K562 (cell line): ENCODE results near the gene BAIAP2. TPM values are rescaled to one million over a fixed set of nuclear protein-coding genes. Genes with fewer than 3 reads are reported as not detected.

Source experiments
- ATAC-seq: fragments of 200-7000 bp; cut with Tn5 transposase; 3 replicates; pipeline ENCODE4 v1.9.1; 2020; ENCODE audit warnings: moderate library complexity
- BruUV-seq: library from RNA; stranded (reverse); fragments of 400-500 nt; replicated peaks from 2 replicates; lab custom pipeline; 2021; lab: Mats Ljungman, UMichigan
- CTCF ChIA-PET: fragments of 300-600 bp; formaldehyde crosslinking; extraction: SDS; loops from one replicate; lab custom pipeline; 2021; ENCODE audit warnings: low intra/inter-chr PET ratio; lab: Yijun Ruan, JAX
- POLR2A ChIA-PET: fragments of 300-600, 350-650 bp; sonication (Branson Sonifier 250); formaldehyde crosslinking; extraction: SDS; loops from one replicate; lab custom pipeline; 2021; ENCODE audit warnings: antibody characterized with exemption, inconsistent platforms; lab: Yijun Ruan, JAX
- DNase-seq, 4 experiments: peaks; one replicate each; pipeline versions ENCODE4 v3.0.0 to v3.0.0-alpha.2; 2011 to 2018; ENCODE audit warnings: low spot score in 3 of 4, mixed read lengths in 3 of 4; ENCODE audit errors: extremely low read depth in 1 of 4
- FAIRE-seq: peaks from 2 replicates; lab custom pipeline; 2011; peaks lifted over from hg19 to GRCh38; lab: Jason Lieb, UNC
- H2AFZ ChIP-seq: 2 replicates; pipeline ENCODE4 v1.6.0; 2011; ENCODE audit warnings: low read depth, low read length, control low read depth, inconsistent platforms
- H3K27ac ChIP-seq: fragments of 200-600 bp; 3 replicates; pipeline ENCODE4 v1.8.0; 2011; ENCODE audit warnings: low read depth, mild to moderate bottlenecking, control low read depth, inconsistent platforms, low read length, moderate library complexity, mixed read lengths; ENCODE audit errors: extremely low read depth
- H3K27me3 ChIP-seq, 2 experiments: fragments of 300-600 bp in 1 of 2; 2 replicates in 1 of 2; 3 replicates in 1 of 2; pipeline versions ENCODE4 v1.6.0 to v1.8.0; 2011; ENCODE audit warnings: inconsistent platforms in 2 of 2, low read length in 2 of 2, mild to moderate bottlenecking in 1 of 2, mixed read lengths in 1 of 2, moderate library complexity in 1 of 2; ENCODE audit not compliant: control insufficient read depth in 2 of 2, insufficient read depth in 2 of 2
- H3K36me3 ChIP-seq: fragments of 300-600 bp; 3 replicates; pipeline ENCODE4 v1.8.0; 2011; ENCODE audit warnings: mild to moderate bottlenecking, low read length, inconsistent platforms; ENCODE audit not compliant: control insufficient read depth, insufficient read depth
- H3K4me1 ChIP-seq, 2 experiments: fragments of 200-600 bp in 1 of 2; replicated peaks in 1 of 2; 2 replicates in 1 of 2; 3 replicates in 1 of 2; pipeline versions ENCODE4 v1.5.1 to v1.8.0; 2011; ENCODE audit warnings: inconsistent platforms in 2 of 2, low read length in 2 of 2, mild to moderate bottlenecking in 1 of 2, mixed read lengths in 1 of 2, moderate library complexity in 1 of 2; ENCODE audit not compliant: control insufficient read depth in 2 of 2, insufficient read depth in 2 of 2
- H3K4me2 ChIP-seq: 2 replicates; pipeline ENCODE4 v1.6.1; 2011; ENCODE audit warnings: low read length, control low read depth, inconsistent platforms, mixed read lengths; ENCODE audit not compliant: insufficient read depth
- H3K4me3 ChIP-seq: fragments of 200-600 bp; sonication (generic), shearing (Covaris generic); 2 replicates; pipeline ENCODE4 v1.5.1; 2016; ENCODE audit warnings: control low read depth, inconsistent platforms
- H3K79me2 ChIP-seq: fragments of 200-600 bp; 3 replicates; pipeline ENCODE4 v1.8.0; 2011; ENCODE audit warnings: low read length, inconsistent platforms; ENCODE audit not compliant: control insufficient read depth, insufficient read depth
- H3K9ac ChIP-seq, 2 experiments: 2 replicates each; pipeline versions ENCODE4 v1.6.0 to v1.6.1; 2011; ENCODE audit warnings: low read depth in 2 of 2, low read length in 2 of 2, control low read depth in 1 of 2, inconsistent platforms in 1 of 2, mild to moderate bottlenecking in 1 of 2, mixed read lengths in 1 of 2; ENCODE audit not compliant: insufficient read depth in 1 of 2
- H3K9me1 ChIP-seq: one replicate; pipeline ENCODE4 v1.6.0; 2011; ENCODE audit warnings: inconsistent platforms, mild to moderate bottlenecking, low read length, moderate library complexity; ENCODE audit not compliant: control insufficient read depth, insufficient read depth
- H3K9me3 ChIP-seq: replicated peaks from 2 replicates; pipeline ENCODE4 v1.5.1; 2011; ENCODE audit warnings: low read depth, low read length, inconsistent platforms; ENCODE audit not compliant: control insufficient read depth, insufficient read depth
- H4K20me1 ChIP-seq: replicated peaks from 2 replicates; pipeline ENCODE4 v1.6.1; 2011; ENCODE audit warnings: low read length, inconsistent platforms, mixed read lengths; ENCODE audit not compliant: control insufficient read depth, insufficient read depth
- SIRT6 ChIP-seq: IDR thresholded peaks from one replicate; pipeline ENCODE4 v1.6.1; 2012; ENCODE audit warnings: low read depth, mild to moderate bottlenecking, control low read depth, inconsistent platforms, low read length, moderate library complexity
- ZNF274 ChIP-seq: IDR thresholded peaks from 2 replicates; pipeline ENCODE4 v1.6.1; 2011; ENCODE audit warnings: low read depth, mild to moderate bottlenecking, low read length, moderate library complexity, borderline replicate concordance
- WGBS: fragments of 100-300 bp; shearing (Covaris generic); methylation state at CpG from one replicate; pipeline ENCODE4 v1.1.6; 2016; ENCODE audit warnings: low coverage, mixed read lengths; ENCODE audit not compliant: insufficient coverage; ENCODE audit errors: missing lambda C conversion rate; 5-methylcytosine and 5-hydroxymethylcytosine counted together
- in situ Hi-C: fragments of 300-500 bp; cut with MboI; formaldehyde crosslinking; loops from 4 replicates; pipeline ENCODE4 v1.15.0; 2018; ENCODE audit warnings: inconsistent platforms, mixed read lengths
- intact Hi-C: fragments of 100-400 bp; cut with micrococcal nuclease; formaldehyde crosslinking; loops from 2 replicates; pipeline ENCODE4 v1.14.2; 2022
- polyA plus RNA-seq, 8 experiments: library from polyadenylated mRNA; depleted of rRNA in 4 of 8; stranded (reverse) in 5 of 8; unstranded in 3 of 8; fragments of >200 nt; fragmentation: Nextera tagmentation in 2 of 8; fragmentation: Illumina TruSeq in 1 of 8; extraction: Ambion mirVana in 2 of 8; extraction: Trizol in 1 of 8; gene quantifications; 2 replicates each; pipeline versions ENCODE4 v1.2.1 to v1.2.3, GENCODE V29; 2011 to 2014; ENCODE audit warnings: inconsistent platforms in 1 of 8, missing spikeins in 1 of 8
- total RNA-seq, 7 experiments: library from RNA; depleted of rRNA in 6 of 7; stranded (reverse); fragments of >200 nt in 6 of 7; fragmentation: Illumina TruSeq in 2 of 7; extraction: Trizol in 2 of 7; gene quantifications; 2 replicates each; pipeline versions ENCODE4 v1.2.1 to v1.2.3, GENCODE V29; 2011 to 2021; ENCODE audit warnings: low replicate concordance in 1 of 7
- TF ChIP-seq, protein P1 (sequence below): IDR thresholded peaks from 2 replicates; pipeline ENCODE4 v1.6.1; 2014; ENCODE audit warnings: antibody characterized with exemption
- TF ChIP-seq, protein P2 (sequence below): sonication (generic); formaldehyde crosslinking; IDR thresholded peaks from 2 replicates; pipeline ENCODE4 v1.8.0; 2023; ENCODE audit warnings: missing genetic modification reagents, mild to moderate bottlenecking, borderline replicate concordance
- TF ChIP-seq, protein P3 (sequence below): sonication (generic); formaldehyde crosslinking; IDR thresholded peaks from 2 replicates; pipeline ENCODE4 v1.8.0; 2022; ENCODE audit warnings: mild to moderate bottlenecking, low read depth, missing genetic modification reagents

BAIAP2 gene
- total and polyA plus RNA-seq, 9 of the 15 experiments (the other 6 are each of a cell fraction or from before 2014, with no cell fraction given) = 2.3 to 51.6 (median 18.4) TPM

DNA sequence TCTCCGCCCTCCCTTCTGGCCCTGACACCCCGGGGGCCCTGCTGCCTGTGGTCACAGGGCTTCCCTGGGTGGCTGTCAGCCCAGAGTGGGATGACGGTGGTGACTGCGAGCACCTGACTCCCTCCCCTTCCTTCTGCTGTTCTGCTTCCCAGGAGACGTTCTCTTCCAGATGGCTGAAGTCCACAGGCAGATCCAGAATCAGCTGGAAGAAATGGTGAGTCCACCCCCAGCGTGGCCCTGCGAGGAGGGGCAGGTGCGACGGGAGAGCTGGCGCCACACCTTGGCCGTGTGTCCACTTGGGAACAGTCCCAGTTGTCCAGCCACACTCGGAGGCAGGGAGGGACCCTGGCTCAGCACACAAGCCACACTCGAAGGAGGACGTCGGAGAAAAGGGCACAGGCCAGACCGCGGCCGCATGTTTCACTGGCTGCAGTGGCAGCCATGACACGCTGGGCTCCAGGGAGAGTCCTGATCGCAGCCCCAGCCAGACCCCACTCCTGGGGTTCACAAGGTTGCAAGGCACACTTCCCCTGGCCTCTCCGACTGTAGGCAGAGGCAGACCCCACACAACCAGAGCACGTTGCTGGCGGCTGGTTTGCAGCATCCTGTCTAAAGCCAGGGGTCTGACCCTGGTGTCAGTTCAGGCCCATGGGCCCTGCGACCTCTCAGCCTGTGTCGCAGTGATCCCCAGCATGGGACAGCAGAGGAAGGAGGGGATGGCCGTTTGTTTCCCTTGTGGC, 49.9 kb downstream of the BAIAP2 start (continued):
- TF ChIP-seq, protein P1, sequence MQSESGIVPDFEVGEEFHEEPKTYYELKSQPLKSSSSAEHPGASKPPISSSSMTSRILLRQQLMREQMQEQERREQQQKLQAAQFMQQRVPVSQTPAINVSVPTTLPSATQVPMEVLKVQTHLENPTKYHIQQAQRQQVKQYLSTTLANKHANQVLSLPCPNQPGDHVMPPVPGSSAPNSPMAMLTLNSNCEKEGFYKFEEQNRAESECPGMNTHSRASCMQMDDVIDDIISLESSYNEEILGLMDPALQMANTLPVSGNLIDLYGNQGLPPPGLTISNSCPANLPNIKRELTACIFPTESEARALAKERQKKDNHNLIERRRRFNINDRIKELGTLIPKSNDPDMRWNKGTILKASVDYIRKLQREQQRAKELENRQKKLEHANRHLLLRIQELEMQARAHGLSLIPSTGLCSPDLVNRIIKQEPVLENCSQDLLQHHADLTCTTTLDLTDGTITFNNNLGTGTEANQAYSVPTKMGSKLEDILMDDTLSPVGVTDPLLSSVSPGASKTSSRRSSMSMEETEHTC = no peak

DNA sequence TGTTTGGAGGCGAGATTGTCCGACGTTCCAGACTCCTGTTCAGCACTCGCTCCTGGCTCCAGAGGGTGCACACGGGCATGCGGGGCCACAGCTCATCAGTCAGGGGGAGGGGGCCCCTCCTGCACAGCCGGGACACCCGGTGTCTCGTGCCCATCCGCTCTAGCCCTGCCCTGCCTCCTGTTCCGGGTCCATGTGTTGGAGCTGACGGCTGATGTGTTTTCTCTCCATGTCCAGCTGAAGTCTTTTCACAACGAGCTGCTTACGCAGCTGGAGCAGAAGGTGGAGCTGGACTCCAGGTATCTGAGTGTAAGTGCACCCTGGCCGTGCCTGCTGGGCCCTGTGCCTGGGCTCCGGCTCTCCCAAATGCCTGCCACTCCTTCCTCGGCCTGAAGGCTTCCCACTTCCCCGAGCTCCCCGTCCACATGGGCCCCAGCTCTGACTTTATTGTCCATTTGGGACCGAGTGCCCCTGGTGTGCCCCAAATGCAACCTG, 50.5 kb downstream of the BAIAP2 start:
- 91% methylated on average over 19 of the region's 20 CpGs for WGBS
- H3K4me3 ChIP-seq = no peak overlapping the region
- DNase-seq = no peak
- H3K4me1 ChIP-seq = peaks cover 7 to 61% of the 10 kb centered on the region in 2 experiments
- no peaks in the 10 kb centered on the region for H3K9me1 ChIP-seq
- no peaks in the 10 kb centered on the region for H3K27me3 ChIP-seq
- BruUV-seq = no TSS peak
- peaks cover 60% of the 10 kb centered on the region; the same call in 2 of the 3 replicates for H3K36me3 ChIP-seq
- in situ Hi-C loops = no loop called here
- H3K9ac ChIP-seq = no peak overlapping the region; a peak in 1 of 4 replicates
- CTCF ChIA-PET = no interaction called here
- ATAC-seq = no peak
- TF ChIP-seq, protein P2, sequence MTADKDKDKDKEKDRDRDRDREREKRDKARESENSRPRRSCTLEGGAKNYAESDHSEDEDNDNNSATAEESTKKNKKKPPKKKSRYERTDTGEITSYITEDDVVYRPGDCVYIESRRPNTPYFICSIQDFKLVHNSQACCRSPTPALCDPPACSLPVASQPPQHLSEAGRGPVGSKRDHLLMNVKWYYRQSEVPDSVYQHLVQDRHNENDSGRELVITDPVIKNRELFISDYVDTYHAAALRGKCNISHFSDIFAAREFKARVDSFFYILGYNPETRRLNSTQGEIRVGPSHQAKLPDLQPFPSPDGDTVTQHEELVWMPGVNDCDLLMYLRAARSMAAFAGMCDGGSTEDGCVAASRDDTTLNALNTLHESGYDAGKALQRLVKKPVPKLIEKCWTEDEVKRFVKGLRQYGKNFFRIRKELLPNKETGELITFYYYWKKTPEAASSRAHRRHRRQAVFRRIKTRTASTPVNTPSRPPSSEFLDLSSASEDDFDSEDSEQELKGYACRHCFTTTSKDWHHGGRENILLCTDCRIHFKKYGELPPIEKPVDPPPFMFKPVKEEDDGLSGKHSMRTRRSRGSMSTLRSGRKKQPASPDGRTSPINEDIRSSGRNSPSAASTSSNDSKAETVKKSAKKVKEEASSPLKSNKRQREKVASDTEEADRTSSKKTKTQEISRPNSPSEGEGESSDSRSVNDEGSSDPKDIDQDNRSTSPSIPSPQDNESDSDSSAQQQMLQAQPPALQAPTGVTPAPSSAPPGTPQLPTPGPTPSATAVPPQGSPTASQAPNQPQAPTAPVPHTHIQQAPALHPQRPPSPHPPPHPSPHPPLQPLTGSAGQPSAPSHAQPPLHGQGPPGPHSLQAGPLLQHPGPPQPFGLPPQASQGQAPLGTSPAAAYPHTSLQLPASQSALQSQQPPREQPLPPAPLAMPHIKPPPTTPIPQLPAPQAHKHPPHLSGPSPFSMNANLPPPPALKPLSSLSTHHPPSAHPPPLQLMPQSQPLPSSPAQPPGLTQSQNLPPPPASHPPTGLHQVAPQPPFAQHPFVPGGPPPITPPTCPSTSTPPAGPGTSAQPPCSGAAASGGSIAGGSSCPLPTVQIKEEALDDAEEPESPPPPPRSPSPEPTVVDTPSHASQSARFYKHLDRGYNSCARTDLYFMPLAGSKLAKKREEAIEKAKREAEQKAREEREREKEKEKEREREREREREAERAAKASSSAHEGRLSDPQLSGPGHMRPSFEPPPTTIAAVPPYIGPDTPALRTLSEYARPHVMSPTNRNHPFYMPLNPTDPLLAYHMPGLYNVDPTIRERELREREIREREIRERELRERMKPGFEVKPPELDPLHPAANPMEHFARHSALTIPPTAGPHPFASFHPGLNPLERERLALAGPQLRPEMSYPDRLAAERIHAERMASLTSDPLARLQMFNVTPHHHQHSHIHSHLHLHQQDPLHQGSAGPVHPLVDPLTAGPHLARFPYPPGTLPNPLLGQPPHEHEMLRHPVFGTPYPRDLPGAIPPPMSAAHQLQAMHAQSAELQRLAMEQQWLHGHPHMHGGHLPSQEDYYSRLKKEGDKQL (CRISPR knock-in tag) = no peak
- TF ChIP-seq SIRT6 (no peak), ZNF274 (no peak)
- TF ChIP-seq, protein P3, sequence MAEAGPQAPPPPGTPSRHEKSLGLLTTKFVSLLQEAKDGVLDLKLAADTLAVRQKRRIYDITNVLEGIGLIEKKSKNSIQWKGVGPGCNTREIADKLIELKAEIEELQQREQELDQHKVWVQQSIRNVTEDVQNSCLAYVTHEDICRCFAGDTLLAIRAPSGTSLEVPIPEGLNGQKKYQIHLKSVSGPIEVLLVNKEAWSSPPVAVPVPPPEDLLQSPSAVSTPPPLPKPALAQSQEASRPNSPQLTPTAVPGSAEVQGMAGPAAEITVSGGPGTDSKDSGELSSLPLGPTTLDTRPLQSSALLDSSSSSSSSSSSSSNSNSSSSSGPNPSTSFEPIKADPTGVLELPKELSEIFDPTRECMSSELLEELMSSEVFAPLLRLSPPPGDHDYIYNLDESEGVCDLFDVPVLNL (CRISPR knock-in tag) = no peak
- TF ChIP-seq, all 486 proteins: peak for 0
- Histone ChIP-seq H3K79me2 (no peaks in the 10 kb centered on the region), H2AFZ (no peak overlapping the region), H3K9me3 (no peaks in the 10 kb centered on the region), H3K4me2 (no peak overlapping the region), H3K27ac (no peak overlapping the region), H4K20me1 (no peaks in the 10 kb centered on the region)
- FAIRE-seq = no peak
- POLR2A ChIA-PET = no interaction called here
- intact Hi-C loops = no loop called here
